ENCODE measurements around the gene HSP90AB1.
A peak's percentile ranks its signal among the peaks of the same experiment; 100 is the strongest.

The HSP90AB1 gene

GRCh38 chr6:44292661-44293365 lies 45.9 kb downstream of the HSP90AB1 start:
- no peak for DNase-seq

GRCh38 chr6:44294832-44295791 lies 48.2 kb downstream of the HSP90AB1 start:
- DNase-seq: no peak

- DNase-seq: peak; percentile 23
These were observed 50.5 kb downstream of the HSP90AB1 start for GRCh38 chr6:44297063-44298038.

- DNase-seq: no peak
These were observed 51.3 kb downstream of the HSP90AB1 start for GRCh38 chr6:44298055-44298803.

- DNase-seq: no peak
These were observed 52.0 kb downstream of the HSP90AB1 start for GRCh38 chr6:44298864-44299263.

GRCh38 chr6:44300292-44300823 lies 53.5 kb downstream of the HSP90AB1 start:
- DNase-seq: no peak

- no peak for DNase-seq
These were observed 54.2 kb downstream of the HSP90AB1 start for GRCh38 chr6:44301106-44301505.

- DNase-seq: no peak
These were observed 55.1 kb downstream of the HSP90AB1 start for GRCh38 chr6:44301782-44302564.

- DNase-seq: no peak
These were observed 56.0 kb downstream of the HSP90AB1 start for GRCh38 chr6:44302856-44303255.

Data from activated T-cell treated with anti-CD3 and anti-CD28 coated beads for 4 hours (primary cell).